Measurements from ENCODE around the gene MRPL49. TPM values are rescaled to one million over a fixed set of nuclear protein-coding genes. Genes with fewer than 3 reads are reported as not detected.

Gene MRPL49
- total RNA-seq, 1 experiment from 2014 or later, result 91.0 TPM

GRCh38 chr11:65134952-65135632 is 13.0 kb downstream of the MRPL49 start:
- H3K4me1 ChIP-seq (ENCODE audit: insufficient read depth, low read length, poor library complexity, severe bottlenecking), result peaks cover 17% of the 10 kb centered on the region
- intact Hi-C loops (cut with micrococcal nuclease; ENCODE audit: unreplicated experiment), result no loop called here
- ChIA-PET CTCF (interaction anchor here (1.0 kb wide), 2 partner anchors 18 to 23 kb away, joined by 3 read pairs; partner anchors contain the start of genes TM7SF2 and ZNHIT2), POLR2A (ENCODE audit: low non-redundant PET) (interaction anchor here (0.5 to 1.4 kb wide), 4 partner anchors 13 to 196 kb away, joined by 3 to 6 read pairs (median 5); partner anchors contain the start of genes CAPN1, CDCA5, FAU and MRPL49)
- TF ChIP-seq EZH2 (IDR thresholded peaks at IDR 0.05; ENCODE audit: borderline replicate concordance, low read depth, low read length, poor library complexity, severe bottlenecking), result no peak
- no peak for TF ChIP-seq CTCF (conservative IDR thresholded peaks at IDR 0.05; ENCODE audit: low read depth, low read length)
- peaks cover 3% of the 10 kb centered on the region for H3K27me3 ChIP-seq (replicated peaks; ENCODE audit: insufficient read depth, low read depth, low read length, poor library complexity)
- H3K9me3 ChIP-seq (ENCODE audit: low read depth, low read length, poor library complexity, severe bottlenecking), result no peaks in the 10 kb centered on the region
- peak; percentile 98 for DNase-seq (ENCODE audit: low spot score)
- TSS peak; percentile 89 for BruUV-seq (replicated peaks)
- H3K4me3 ChIP-seq (ENCODE audit: low read depth, low read length, poor library complexity, severe bottlenecking), result peak overlapping the region; percentile 70
- peak overlapping the region; percentile 99 for H3K27ac ChIP-seq (ENCODE audit: low read depth, low read length, poor library complexity, severe bottlenecking)
- peaks cover 28% of the 10 kb centered on the region for H3K36me3 ChIP-seq (ENCODE audit: insufficient read depth, low read length, poor library complexity, severe bottlenecking)

- CTCF ChIA-PET, result interaction anchor here (1.0 kb wide), 2 partner anchors 18 to 24 kb away, joined by 3 read pairs; partner anchors contain the start of genes TM7SF2 and ZNHIT2
- no TSS peak for BruUV-seq (replicated peaks)
- no peak for DNase-seq (ENCODE audit: low spot score)
- H3K36me3 ChIP-seq (ENCODE audit: insufficient read depth, low read length, poor library complexity, severe bottlenecking), result peaks cover 22% of the 10 kb centered on the region
- H3K4me3 ChIP-seq (ENCODE audit: low read depth, low read length, poor library complexity, severe bottlenecking), result peak overlapping the region; percentile 70
- intact Hi-C loops (cut with micrococcal nuclease; ENCODE audit: unreplicated experiment), result no loop called here
- TF ChIP-seq CTCF (conservative IDR thresholded peaks at IDR 0.05; ENCODE audit: low read depth, low read length) (no peak), EZH2 (IDR thresholded peaks at IDR 0.05; ENCODE audit: borderline replicate concordance, low read depth, low read length, poor library complexity, severe bottlenecking) (no peak)
- H3K9me3 ChIP-seq (ENCODE audit: low read depth, low read length, poor library complexity, severe bottlenecking), result no peaks in the 10 kb centered on the region
- POLR2A ChIA-PET (ENCODE audit: low non-redundant PET), result interaction anchor here (0.9 to 1.4 kb wide), 2 partner anchors 46 to 52 kb away, joined by 3 to 4 read pairs; partner anchors contain the start of genes CAPN1 and CDCA5
- H3K27me3 ChIP-seq (replicated peaks; ENCODE audit: insufficient read depth, low read depth, low read length, poor library complexity), result peaks cover 9% of the 10 kb centered on the region
- peaks cover 17% of the 10 kb centered on the region for H3K4me1 ChIP-seq (ENCODE audit: insufficient read depth, low read length, poor library complexity, severe bottlenecking)
- H3K27ac ChIP-seq (ENCODE audit: low read depth, low read length, poor library complexity, severe bottlenecking), result peak overlapping the region; percentile 99
Measured at GRCh38 chr11:65135633-65136145, 13.6 kb downstream of the MRPL49 start.

GRCh38 chr11:65136515-65137096 is 14.5 kb downstream of the MRPL49 start:
- no peak overlapping the region for H3K4me3 ChIP-seq (ENCODE audit: low read depth, low read length, poor library complexity, severe bottlenecking)
- no peaks in the 10 kb centered on the region for H3K9me3 ChIP-seq (ENCODE audit: low read depth, low read length, poor library complexity, severe bottlenecking)
- H3K36me3 ChIP-seq (ENCODE audit: insufficient read depth, low read length, poor library complexity, severe bottlenecking), result peaks cover 13% of the 10 kb centered on the region
- no peak overlapping the region for H3K27ac ChIP-seq (ENCODE audit: low read depth, low read length, poor library complexity, severe bottlenecking)
- H3K27me3 ChIP-seq (replicated peaks; ENCODE audit: insufficient read depth, low read depth, low read length, poor library complexity), result peaks cover 18% of the 10 kb centered on the region
- intact Hi-C loops (cut with micrococcal nuclease; ENCODE audit: unreplicated experiment), result no loop called here
- CTCF ChIA-PET, result no interaction called here
- POLR2A ChIA-PET (ENCODE audit: low non-redundant PET), result interaction anchor here (1.4 kb wide), 1 partner anchor 45 kb away, joined by 4 read pairs; the partner anchor contains the start of gene CAPN1
- DNase-seq (ENCODE audit: low spot score), result no peak
- peaks cover 17% of the 10 kb centered on the region for H3K4me1 ChIP-seq (ENCODE audit: insufficient read depth, low read length, poor library complexity, severe bottlenecking)
- TF ChIP-seq CTCF (conservative IDR thresholded peaks at IDR 0.05; ENCODE audit: low read depth, low read length) (no peak), EZH2 (IDR thresholded peaks at IDR 0.05; ENCODE audit: borderline replicate concordance, low read depth, low read length, poor library complexity, severe bottlenecking) (no peak)
- BruUV-seq (replicated peaks), result no TSS peak

All from A673 (cell line).